ENCODE measurements around the gene COMMD3.

The COMMD3 gene
- 4.5 to 9.0 (median 4.6) reads per million in 3 donors for total RNA-seq

GRCh38 chr10:22316286-22317075, at the start of gene COMMD3:
Gene COMMD3, plus strand, starts transcription at chr10:22316388. Its CDS starts 30 bp downstream, at chr10:22316418.
- Histone ChIP-seq H3K4me1 (ENCODE audit: control insufficient read depth, insufficient read depth, low read length, poor library complexity, severe bottlenecking) (peaks cover 4% of the 10 kb centered on the region), H3K36me3 (ENCODE audit: control insufficient read depth, insufficient read depth, low read length) (no peaks in the 10 kb centered on the region), H3K27ac (ENCODE audit: insufficient read depth, low read length, poor library complexity, severe bottlenecking) (peak within 1 kb of the TSS; percentile 73), H3K27me3 (replicated peaks; ENCODE audit: control insufficient read depth, insufficient read depth, low read length, poor library complexity, severe bottlenecking) (peaks cover 5% of the 10 kb centered on the region), H3K4me3 (ENCODE audit: insufficient read depth, low read depth, low read length, poor library complexity, severe bottlenecking) (peak within 1 kb of the TSS; percentile 87), H3K9me3 (ENCODE audit: control insufficient read depth, low read length) (no peaks in the 10 kb centered on the region)
- DNase-seq, result peak; percentile 56 to 72 (median 70)

GRCh38 chr10:22268503-22268902, 47.7 kb upstream of the COMMD3 start:
- no peak overlapping the region for H3K4me3 ChIP-seq (ENCODE audit: insufficient read depth, low read depth, low read length, poor library complexity, severe bottlenecking)
- no peaks in the 10 kb centered on the region for H3K9me3 ChIP-seq (ENCODE audit: control insufficient read depth, low read length)
- DNase-seq, result no peak
- H3K4me1 ChIP-seq (ENCODE audit: control insufficient read depth, insufficient read depth, low read length, poor library complexity, severe bottlenecking), result no peaks in the 10 kb centered on the region
- H3K27me3 ChIP-seq (replicated peaks; ENCODE audit: control insufficient read depth, insufficient read depth, low read length, poor library complexity, severe bottlenecking), result no peaks in the 10 kb centered on the region
- H3K36me3 ChIP-seq (ENCODE audit: control insufficient read depth, insufficient read depth, low read length), result no peaks in the 10 kb centered on the region
- H3K27ac ChIP-seq (ENCODE audit: insufficient read depth, low read length, poor library complexity, severe bottlenecking), result no peak overlapping the region

- Histone ChIP-seq H3K36me3 (ENCODE audit: control insufficient read depth, insufficient read depth, low read length) (no peaks in the 10 kb centered on the region), H3K27me3 (replicated peaks; ENCODE audit: control insufficient read depth, insufficient read depth, low read length, poor library complexity, severe bottlenecking) (no peaks in the 10 kb centered on the region), H3K27ac (ENCODE audit: insufficient read depth, low read length, poor library complexity, severe bottlenecking) (no peak overlapping the region), H3K4me3 (ENCODE audit: insufficient read depth, low read depth, low read length, poor library complexity, severe bottlenecking) (no peak overlapping the region), H3K4me1 (ENCODE audit: control insufficient read depth, insufficient read depth, low read length, poor library complexity, severe bottlenecking) (no peaks in the 10 kb centered on the region), H3K9me3 (ENCODE audit: control insufficient read depth, low read length) (no peaks in the 10 kb centered on the region)
- DNase-seq, result no peak
Observed at GRCh38 chr10:22271786-22272185, 44.4 kb upstream of the COMMD3 start.

GRCh38 chr10:22278441-22278782, 37.8 kb upstream of the COMMD3 start:
- Histone ChIP-seq H3K4me1 (ENCODE audit: control insufficient read depth, insufficient read depth, low read length, poor library complexity, severe bottlenecking) (no peaks in the 10 kb centered on the region), H3K27me3 (replicated peaks; ENCODE audit: control insufficient read depth, insufficient read depth, low read length, poor library complexity, severe bottlenecking) (no peaks in the 10 kb centered on the region), H3K27ac (ENCODE audit: insufficient read depth, low read length, poor library complexity, severe bottlenecking) (no peak overlapping the region), H3K4me3 (ENCODE audit: insufficient read depth, low read depth, low read length, poor library complexity, severe bottlenecking) (no peak overlapping the region), H3K9me3 (ENCODE audit: control insufficient read depth, low read length) (no peaks in the 10 kb centered on the region), H3K36me3 (ENCODE audit: control insufficient read depth, insufficient read depth, low read length) (no peaks in the 10 kb centered on the region)
- DNase-seq, result no peak

GRCh38 chr10:22280078-22280477, 36.1 kb upstream of the COMMD3 start:
- Histone ChIP-seq H3K4me3 (ENCODE audit: insufficient read depth, low read depth, low read length, poor library complexity, severe bottlenecking) (no peak overlapping the region), H3K27ac (ENCODE audit: insufficient read depth, low read length, poor library complexity, severe bottlenecking) (no peak overlapping the region), H3K27me3 (replicated peaks; ENCODE audit: control insufficient read depth, insufficient read depth, low read length, poor library complexity, severe bottlenecking) (no peaks in the 10 kb centered on the region), H3K4me1 (ENCODE audit: control insufficient read depth, insufficient read depth, low read length, poor library complexity, severe bottlenecking) (no peaks in the 10 kb centered on the region), H3K36me3 (ENCODE audit: control insufficient read depth, insufficient read depth, low read length) (no peaks in the 10 kb centered on the region), H3K9me3 (ENCODE audit: control insufficient read depth, low read length) (no peaks in the 10 kb centered on the region)
- DNase-seq, result no peak

- no peak for DNase-seq
- no peaks in the 10 kb centered on the region for H3K9me3 ChIP-seq (ENCODE audit: control insufficient read depth, low read length)
- no peak overlapping the region for H3K27ac ChIP-seq (ENCODE audit: insufficient read depth, low read length, poor library complexity, severe bottlenecking)
- no peaks in the 10 kb centered on the region for H3K36me3 ChIP-seq (ENCODE audit: control insufficient read depth, insufficient read depth, low read length)
- H3K4me3 ChIP-seq (ENCODE audit: insufficient read depth, low read depth, low read length, poor library complexity, severe bottlenecking), result no peak overlapping the region
- H3K27me3 ChIP-seq (replicated peaks; ENCODE audit: control insufficient read depth, insufficient read depth, low read length, poor library complexity, severe bottlenecking), result no peaks in the 10 kb centered on the region
- no peaks in the 10 kb centered on the region for H3K4me1 ChIP-seq (ENCODE audit: control insufficient read depth, insufficient read depth, low read length, poor library complexity, severe bottlenecking)
Observed at GRCh38 chr10:22285130-22285529, 31.1 kb upstream of the COMMD3 start.

- H3K36me3 ChIP-seq (ENCODE audit: control insufficient read depth, insufficient read depth, low read length), result no peaks in the 10 kb centered on the region
- no peaks in the 10 kb centered on the region for H3K4me1 ChIP-seq (ENCODE audit: control insufficient read depth, insufficient read depth, low read length, poor library complexity, severe bottlenecking)
- no peak for DNase-seq
- H3K4me3 ChIP-seq (ENCODE audit: insufficient read depth, low read depth, low read length, poor library complexity, severe bottlenecking), result no peak overlapping the region
- H3K27ac ChIP-seq (ENCODE audit: insufficient read depth, low read length, poor library complexity, severe bottlenecking), result no peak overlapping the region
- no peaks in the 10 kb centered on the region for H3K27me3 ChIP-seq (replicated peaks; ENCODE audit: control insufficient read depth, insufficient read depth, low read length, poor library complexity, severe bottlenecking)
- H3K9me3 ChIP-seq (ENCODE audit: control insufficient read depth, low read length), result no peaks in the 10 kb centered on the region
Observed at GRCh38 chr10:22293747-22294404, 22.3 kb upstream of the COMMD3 start.

- Histone ChIP-seq H3K36me3 (ENCODE audit: control insufficient read depth, insufficient read depth, low read length) (no peaks in the 10 kb centered on the region), H3K9me3 (ENCODE audit: control insufficient read depth, low read length) (no peaks in the 10 kb centered on the region)
- no peak for DNase-seq
Observed at GRCh38 chr10:22294694-22295093, 21.5 kb upstream of the COMMD3 start.

GRCh38 chr10:22301193-22301592, 15.0 kb upstream of the COMMD3 start:
- no peaks in the 10 kb centered on the region for H3K4me1 ChIP-seq (ENCODE audit: control insufficient read depth, insufficient read depth, low read length, poor library complexity, severe bottlenecking)
- no peak overlapping the region for H3K27ac ChIP-seq (ENCODE audit: insufficient read depth, low read length, poor library complexity, severe bottlenecking)
- H3K27me3 ChIP-seq (replicated peaks; ENCODE audit: control insufficient read depth, insufficient read depth, low read length, poor library complexity, severe bottlenecking), result no peaks in the 10 kb centered on the region
- no peaks in the 10 kb centered on the region for H3K9me3 ChIP-seq (ENCODE audit: control insufficient read depth, low read length)
- no peaks in the 10 kb centered on the region for H3K36me3 ChIP-seq (ENCODE audit: control insufficient read depth, insufficient read depth, low read length)
- DNase-seq, result no peak
- no peak overlapping the region for H3K4me3 ChIP-seq (ENCODE audit: insufficient read depth, low read depth, low read length, poor library complexity, severe bottlenecking)

More at GRCh38 chr10:22294694-22295093, 21.5 kb upstream of the COMMD3 start:
- H3K27ac ChIP-seq (ENCODE audit: insufficient read depth, low read length, poor library complexity, severe bottlenecking), result no peak overlapping the region
- H3K4me1 ChIP-seq (ENCODE audit: control insufficient read depth, insufficient read depth, low read length, poor library complexity, severe bottlenecking), result no peaks in the 10 kb centered on the region
- no peaks in the 10 kb centered on the region for H3K27me3 ChIP-seq (replicated peaks; ENCODE audit: control insufficient read depth, insufficient read depth, low read length, poor library complexity, severe bottlenecking)
- no peak overlapping the region for H3K4me3 ChIP-seq (ENCODE audit: insufficient read depth, low read depth, low read length, poor library complexity, severe bottlenecking)

- DNase-seq, result no peak
- no peak overlapping the region for H3K4me3 ChIP-seq (ENCODE audit: insufficient read depth, low read depth, low read length, poor library complexity, severe bottlenecking)
- H3K4me1 ChIP-seq (ENCODE audit: control insufficient read depth, insufficient read depth, low read length, poor library complexity, severe bottlenecking), result no peaks in the 10 kb centered on the region
- no peak overlapping the region for H3K27ac ChIP-seq (ENCODE audit: insufficient read depth, low read length, poor library complexity, severe bottlenecking)
- no peaks in the 10 kb centered on the region for H3K27me3 ChIP-seq (replicated peaks; ENCODE audit: control insufficient read depth, insufficient read depth, low read length, poor library complexity, severe bottlenecking)
- H3K9me3 ChIP-seq (ENCODE audit: control insufficient read depth, low read length), result no peaks in the 10 kb centered on the region
- H3K36me3 ChIP-seq (ENCODE audit: control insufficient read depth, insufficient read depth, low read length), result no peaks in the 10 kb centered on the region
Observed at GRCh38 chr10:22303461-22303860, 12.7 kb upstream of the COMMD3 start.

All from effector memory CD4-positive, alpha-beta T cell (primary cell).